ENCODE data around the gene USO1.
"Not testable (repeated sequence)": the region's sequence is repeated elsewhere in the genome, so short reads cannot be mapped to it uniquely, and the experiment has no call there.

The USO1 gene

GRCh38 chr4:75771607-75772006 lies 47.2 kb downstream of the USO1 start:
- DNase-seq (ENCODE audit: low read depth): no peak

- no peak for DNase-seq (ENCODE audit: low read depth)
These were observed 53.2 kb downstream of the USO1 start for GRCh38 chr4:75777589-75777988.

DNA sequence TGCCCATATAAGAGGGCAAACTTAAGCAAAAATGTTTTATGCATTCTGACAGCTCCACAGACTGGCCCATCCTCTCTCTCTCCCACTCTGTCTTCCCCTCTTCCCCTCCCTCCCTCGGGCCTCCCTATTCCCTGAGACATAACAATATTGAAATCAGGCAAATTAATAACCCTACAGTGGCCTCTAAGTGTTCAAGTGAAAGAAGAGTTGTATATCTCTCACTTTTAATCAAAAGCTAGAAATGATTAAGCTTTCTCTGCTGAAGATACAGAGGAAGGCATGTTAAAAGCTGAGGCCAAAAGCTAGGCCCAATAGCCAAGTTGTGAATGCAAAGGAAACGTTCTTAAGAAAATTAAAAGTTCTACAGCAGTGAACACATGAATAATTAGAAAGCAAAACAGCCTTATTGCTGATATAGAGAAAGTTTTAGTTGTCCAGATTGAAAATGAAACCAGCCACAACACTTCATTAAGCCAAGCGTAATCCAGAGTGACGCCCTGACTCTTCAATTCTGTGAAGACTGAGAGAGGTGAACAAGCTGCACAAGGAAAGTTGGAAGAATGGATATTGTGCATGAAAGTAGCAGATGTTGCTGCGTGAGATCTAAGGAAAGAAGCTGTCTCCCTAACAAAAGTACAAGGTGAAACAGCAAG lies 54.9 kb downstream of the USO1 start:
- DNase-seq (ENCODE audit: low read depth): no peak

GRCh38 chr4:75781305-75781704 lies 56.9 kb downstream of the USO1 start:
- DNase-seq (ENCODE audit: low read depth): no peak

DNA sequence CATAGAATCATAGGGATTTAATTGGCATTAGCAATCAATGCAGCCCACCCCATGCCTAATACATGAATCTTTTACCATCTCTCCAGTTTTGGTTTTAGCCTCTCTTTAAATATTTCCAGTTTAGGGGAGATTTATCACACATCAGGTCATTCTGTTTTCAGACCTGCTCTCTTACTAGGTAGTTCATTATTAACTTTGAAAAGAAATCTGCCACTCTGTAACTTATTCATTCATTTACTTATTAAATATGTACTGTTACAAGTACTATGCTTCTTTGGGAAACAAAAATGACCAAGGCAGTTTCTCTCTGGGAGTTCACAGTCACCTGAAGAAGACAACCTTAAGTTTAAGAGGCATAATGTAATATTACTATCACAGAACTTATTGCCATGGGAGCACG lies 62.1 kb downstream of the USO1 start:
- DNase-seq (ENCODE audit: low read depth): no peak

- DNase-seq (ENCODE audit: low read depth): no peak
These were observed 62.6 kb downstream of the USO1 start for GRCh38 chr4:75786938-75787337.

DNA sequence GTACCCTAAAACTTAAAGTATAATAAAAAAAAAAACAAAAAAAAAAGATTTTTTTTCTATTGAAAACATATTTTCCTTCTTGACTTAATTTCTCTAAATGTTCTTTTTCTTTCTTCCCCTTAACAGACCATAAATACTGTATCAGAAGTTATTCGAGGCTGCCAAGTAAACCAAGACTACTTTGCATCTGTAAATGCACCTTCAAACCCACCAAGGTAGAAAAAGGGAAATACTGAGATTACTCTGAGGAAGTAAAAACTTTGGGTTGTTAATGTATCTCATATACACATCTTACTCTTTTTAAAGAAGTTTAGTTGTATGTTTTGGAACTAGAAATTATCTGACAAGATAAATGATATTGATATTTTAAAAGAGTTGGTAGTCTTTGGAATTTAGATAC lies 65.6 kb downstream of the USO1 start:
- DNase-seq (ENCODE audit: low read depth): no peak

DNA sequence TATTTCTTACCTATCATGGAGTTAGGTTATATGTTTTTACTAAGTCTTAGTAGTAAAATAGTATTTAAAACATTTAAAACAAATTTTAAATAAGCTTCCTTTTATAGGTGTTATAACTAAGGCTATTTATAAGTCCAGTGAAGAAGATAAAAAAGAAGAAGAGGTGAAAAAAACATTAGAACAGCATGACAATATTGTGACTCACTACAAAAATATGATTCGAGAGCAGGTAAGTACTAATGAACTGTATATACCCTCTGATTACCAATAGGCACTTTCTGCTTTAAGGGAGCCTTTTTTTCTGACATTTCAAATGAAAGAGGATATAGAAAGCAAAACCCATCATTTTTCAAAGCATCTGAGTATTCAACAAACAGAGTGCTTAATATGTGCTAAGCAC lies 76.6 kb downstream of the USO1 start:
- DNase-seq (ENCODE audit: low read depth): no peak

- not testable (repeated sequence) for DNase-seq (ENCODE audit: low read depth)
These were observed 81.7 kb downstream of the USO1 start for GRCh38 chr4:75806035-75806434.

- no peak for DNase-seq (ENCODE audit: low read depth)
These were observed 93.5 kb downstream of the USO1 start for GRCh38 chr4:75817901-75818300.

- no peak for DNase-seq (ENCODE audit: low read depth)
These were observed 94.7 kb downstream of the USO1 start for GRCh38 chr4:75819121-75819520.

DNA sequence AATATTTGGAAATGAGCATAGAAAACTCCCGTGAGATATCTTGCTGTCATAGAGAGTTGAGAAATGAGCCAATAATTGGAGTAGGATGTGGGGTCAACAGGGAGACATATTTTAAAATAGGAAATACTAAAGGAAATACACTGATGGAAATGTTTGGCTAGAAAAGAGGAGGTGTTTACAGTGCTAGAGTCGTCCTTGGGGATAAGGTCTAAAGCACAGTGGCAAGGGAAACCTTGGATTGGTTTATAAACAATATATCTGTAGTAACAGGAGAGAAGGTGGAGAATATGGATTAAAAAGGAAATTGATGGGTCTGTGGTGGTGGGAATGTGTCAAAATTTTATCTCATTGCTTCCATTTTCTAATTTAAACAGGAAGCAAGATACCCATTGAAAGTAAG lies 95.8 kb downstream of the USO1 start:
- DNase-seq (ENCODE audit: low read depth): no peak

DNA sequence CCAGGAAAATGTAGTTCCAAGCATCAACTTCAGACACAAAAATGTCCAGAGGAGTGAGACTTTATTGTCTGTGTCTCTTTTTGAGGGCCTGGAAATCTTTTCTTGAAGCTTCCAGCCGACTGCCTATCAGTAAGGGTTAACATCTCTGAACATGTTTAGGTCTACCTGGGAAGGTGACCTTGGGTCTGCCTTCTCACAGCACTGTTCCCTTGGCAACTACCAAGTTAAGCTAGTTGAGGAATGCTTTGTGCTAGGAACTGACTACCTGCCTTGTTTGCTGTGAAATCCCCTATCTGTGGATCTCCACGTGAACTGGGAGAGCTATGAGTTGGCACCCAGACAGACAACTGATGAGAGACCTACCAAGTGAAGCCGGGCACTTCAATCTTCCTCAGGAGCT lies 96.3 kb downstream of the USO1 start:
- DNase-seq (ENCODE audit: low read depth): no peak

- no peak for DNase-seq (ENCODE audit: low read depth)
These were observed 96.8 kb downstream of the USO1 start for GRCh38 chr4:75821216-75821615.

DNA sequence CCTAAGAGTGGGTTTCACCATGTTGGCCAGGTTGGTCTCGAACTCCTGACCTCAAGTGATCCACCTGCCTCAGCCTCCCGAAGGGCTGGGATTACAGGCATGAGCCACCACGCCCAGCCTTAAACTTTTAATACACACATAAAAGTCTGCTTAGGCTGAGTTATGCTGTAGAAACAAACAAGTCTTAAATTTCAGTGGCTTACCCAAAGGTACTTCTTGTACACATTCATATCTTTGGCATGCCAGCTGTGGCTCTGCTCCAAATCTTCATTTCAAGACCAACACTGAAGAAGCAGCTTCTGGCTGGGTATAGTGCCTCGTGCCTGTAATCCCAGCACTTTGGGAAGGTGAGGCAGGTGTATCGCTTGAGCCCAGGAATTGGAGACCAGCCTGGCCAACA lies 97.6 kb downstream of the USO1 start:
- no peak for DNase-seq (ENCODE audit: low read depth)

GRCh38 chr4:75822416-75822815 lies 98.0 kb downstream of the USO1 start:
- DNase-seq (ENCODE audit: low read depth): no peak

DNA sequence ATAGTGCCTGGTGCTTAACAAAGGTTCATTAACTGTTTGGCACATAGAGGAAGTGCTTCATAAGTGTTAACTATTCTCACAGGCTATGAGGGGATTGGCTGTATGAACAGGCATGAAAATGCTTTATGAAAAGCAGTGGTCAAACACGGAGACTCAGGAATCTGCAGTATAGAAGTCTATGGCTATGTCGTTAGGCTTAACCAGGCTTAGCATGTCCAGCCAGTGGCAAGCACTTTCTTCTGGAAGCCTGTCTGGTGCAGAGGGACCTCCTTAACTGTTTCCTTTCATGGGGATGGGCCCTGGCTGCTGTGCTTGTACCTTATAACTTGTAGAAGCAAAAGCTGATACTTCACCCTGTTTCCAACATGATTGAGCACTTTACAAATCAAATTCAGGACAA lies 99.4 kb downstream of the USO1 start:
- no peak for DNase-seq (ENCODE audit: low read depth)

- DNase-seq (ENCODE audit: low read depth): no peak
These were observed 106.5 kb downstream of the USO1 start for GRCh38 chr4:75830906-75831305.

- no peak for DNase-seq (ENCODE audit: low read depth)
These were observed 107.6 kb downstream of the USO1 start for GRCh38 chr4:75831856-75832405.

GRCh38 chr4:75834095-75834771 lies 109.9 kb downstream of the USO1 start:
- DNase-seq (ENCODE audit: low read depth): no peak

DNA sequence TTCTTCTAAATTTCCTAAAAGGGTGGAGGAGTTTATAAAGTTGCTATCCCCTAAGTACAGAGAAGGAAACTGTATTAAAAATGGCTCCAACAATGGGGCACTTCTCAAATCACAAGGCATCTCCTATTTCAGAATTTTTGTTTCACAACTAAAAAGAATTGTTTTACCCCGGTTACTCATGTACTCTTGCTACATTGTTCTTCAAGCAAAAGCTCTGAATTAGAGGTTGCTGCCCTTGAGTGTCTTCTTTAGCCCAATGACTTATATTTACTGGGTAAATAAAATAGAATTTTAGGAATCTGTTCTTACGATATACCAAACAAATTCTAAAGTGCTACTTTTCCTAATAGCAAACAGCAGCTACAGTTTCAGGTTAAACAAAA lies 110.4 kb downstream of the USO1 start:
- DNase-seq (ENCODE audit: low read depth): no peak

DNA sequence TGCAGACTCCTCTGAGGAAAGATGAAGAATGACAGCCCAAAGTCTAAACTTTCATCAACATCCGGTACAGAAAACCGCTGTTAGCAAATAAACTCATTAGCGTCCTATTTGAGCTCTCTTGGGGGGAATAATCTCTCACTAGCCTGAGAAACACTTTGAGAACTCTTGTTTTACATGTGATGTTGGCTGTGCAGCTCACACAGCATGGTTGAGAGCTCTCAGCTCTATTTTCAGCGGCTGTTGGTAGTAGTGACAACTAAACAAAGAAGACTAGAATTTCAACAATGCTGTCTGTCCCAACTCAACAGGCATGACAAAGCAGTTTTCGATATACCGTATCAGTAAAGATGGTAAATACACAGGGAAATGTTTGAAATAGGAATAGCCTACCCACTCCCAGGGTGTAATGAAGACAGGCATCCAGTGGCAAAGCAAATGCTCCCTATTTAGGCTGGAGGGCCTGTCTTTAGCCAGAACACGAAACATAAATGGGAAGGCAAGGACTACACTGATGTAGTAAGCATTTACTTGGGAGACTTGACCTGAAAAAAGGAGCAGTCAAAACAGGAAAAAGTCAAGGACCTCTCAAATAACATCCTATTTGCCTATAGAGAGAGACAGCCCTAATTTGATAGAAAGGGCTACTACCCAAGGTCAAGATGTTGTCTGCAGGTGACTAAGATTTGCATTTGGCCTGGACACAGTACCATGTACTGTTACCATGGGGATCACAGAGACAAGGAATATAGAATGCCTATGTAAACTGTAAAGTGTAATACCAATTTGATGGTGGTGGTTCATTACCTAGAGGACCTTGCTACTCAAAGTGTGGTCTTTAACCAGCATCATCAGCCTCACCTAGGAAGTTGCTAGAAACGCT lies 117.5 kb downstream of the USO1 start:
- DNase-seq (ENCODE audit: low read depth): no peak

- DNase-seq (ENCODE audit: low read depth): no peak
These were observed 119.2 kb downstream of the USO1 start for GRCh38 chr4:75843596-75843995.
